Cardiac septum (tissue), 1 donor: Measurements from ENCODE around the gene GRID2. TPM values are rescaled to one million over a fixed set of nuclear protein-coding genes. Genes with fewer than 3 reads are reported as not detected.

Experiments
- DNase-seq: peaks from one replicate; pipeline ENCODE4 v3.0.0-alpha.2; 2020; ENCODE audit warnings: low spot score
- intact Hi-C: fragments of 100-400 bp; cut with DNase I; formaldehyde crosslinking; loops from one replicate; pipeline ENCODE4 v1.14.0; 2022
- total RNA-seq: library from RNA; stranded (reverse); fragmentation: NEBNext Ultra II Directional; extraction: Animal tissue kit (Norgen Biotek cat#: 25700); gene quantifications from one replicate; pipeline ENCODE4 v1.2.1, GENCODE V29; 2021
- donor health status: DM: no; HTN: no; CAD: no.

The GRID2 gene
- total RNA-seq, 1 donor from 2014 or later, result 0.24 TPM

DNA sequence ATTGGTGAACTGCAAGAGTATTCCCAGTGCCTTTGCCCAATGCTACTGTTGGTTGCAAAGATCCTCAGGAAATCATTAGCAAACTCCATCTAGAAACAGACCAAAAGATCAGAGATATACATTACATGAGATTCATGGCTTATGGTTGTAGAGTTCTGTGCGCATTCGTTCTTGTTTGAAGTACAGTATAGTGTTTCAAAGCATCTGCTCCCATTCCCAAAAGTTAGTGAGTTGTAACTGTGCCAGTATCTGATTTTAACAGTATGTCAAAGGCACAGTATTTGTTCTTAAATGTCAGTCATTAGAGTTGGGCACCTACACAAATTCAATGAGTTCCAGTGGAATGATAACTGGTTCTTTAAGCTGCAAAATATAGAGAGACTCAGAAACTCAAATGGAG is 1210.1 kb downstream of the GRID2 start:
- no peak for DNase-seq
- intact Hi-C loops, result no loop called here

GRCh38 chr4:93515208-93515607 is 1211.4 kb downstream of the GRID2 start:
- DNase-seq, result no peak
- intact Hi-C loops, result no loop called here

- DNase-seq, result no peak
- intact Hi-C loops, result no loop called here
Observed at GRCh38 chr4:93529692-93530372, 1226.1 kb downstream of the GRID2 start.

- DNase-seq, result no peak
- intact Hi-C loops, result no loop called here
Observed at GRCh38 chr4:93532234-93532633, 1228.5 kb downstream of the GRID2 start.

DNA sequence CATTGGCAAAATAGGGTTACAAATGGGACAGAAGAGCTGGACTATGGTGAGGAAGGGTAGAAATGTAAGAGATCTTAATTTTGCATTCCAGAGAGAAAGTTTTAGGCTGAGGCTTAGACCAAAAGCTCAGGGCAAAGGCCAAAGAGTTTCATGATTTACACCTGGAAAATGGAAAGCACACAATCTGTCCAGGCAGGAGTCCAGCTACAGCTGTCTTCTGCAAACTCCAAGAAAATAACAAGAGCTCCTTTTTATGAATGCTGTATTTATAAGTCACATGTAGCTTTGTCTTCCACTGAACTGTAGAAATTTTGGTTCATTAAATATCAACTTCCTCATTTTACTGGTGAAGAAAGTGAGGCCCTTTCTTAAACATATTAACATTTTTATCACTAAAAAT is 1236.8 kb downstream of the GRID2 start:
- intact Hi-C loops, result no loop called here
- DNase-seq, result no peak

GRCh38 chr4:93561842-93562241 is 1258.1 kb downstream of the GRID2 start:
- intact Hi-C loops, result no loop called here
- DNase-seq, result no peak

DNA sequence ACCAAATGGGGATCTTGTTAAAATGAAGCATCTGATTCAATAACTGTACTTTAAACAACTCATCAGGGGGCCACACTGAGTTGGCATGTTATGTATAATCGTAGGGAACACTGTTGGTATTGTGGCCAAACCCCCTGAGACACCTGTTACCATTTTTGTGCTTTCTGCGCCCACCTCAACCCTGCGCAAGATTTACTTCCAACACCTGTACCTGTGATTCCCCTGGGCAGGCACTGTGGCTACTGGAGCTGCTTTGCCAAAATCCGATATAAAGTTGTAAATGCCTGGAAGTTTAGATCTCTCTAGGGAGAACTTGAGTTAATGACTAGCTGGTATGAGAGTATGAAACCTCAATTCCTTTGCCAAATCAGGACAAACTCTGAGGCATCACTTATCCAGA is 1265.0 kb downstream of the GRID2 start:
- intact Hi-C loops, result no loop called here
- DNase-seq, result no peak

DNA sequence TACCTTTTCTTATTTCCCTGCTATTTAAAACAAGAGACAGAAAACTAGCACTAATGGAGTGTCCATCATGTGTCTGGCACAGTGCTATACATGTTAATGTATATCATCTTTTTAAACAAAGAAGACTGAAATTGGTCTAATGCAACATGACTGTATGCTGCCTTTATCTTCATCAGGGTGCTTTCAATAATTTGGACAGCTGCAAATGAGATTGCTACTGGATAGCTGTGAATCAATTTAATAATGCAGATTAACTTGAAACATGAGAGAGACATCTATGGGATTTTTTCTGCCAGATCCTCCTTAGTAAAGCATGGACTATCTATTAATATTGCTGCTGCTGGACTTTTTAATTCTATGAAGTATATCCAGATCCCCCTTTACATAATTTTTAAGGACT is 1269.5 kb downstream of the GRID2 start:
- DNase-seq, result no peak
- intact Hi-C loops, result no loop called here

DNA sequence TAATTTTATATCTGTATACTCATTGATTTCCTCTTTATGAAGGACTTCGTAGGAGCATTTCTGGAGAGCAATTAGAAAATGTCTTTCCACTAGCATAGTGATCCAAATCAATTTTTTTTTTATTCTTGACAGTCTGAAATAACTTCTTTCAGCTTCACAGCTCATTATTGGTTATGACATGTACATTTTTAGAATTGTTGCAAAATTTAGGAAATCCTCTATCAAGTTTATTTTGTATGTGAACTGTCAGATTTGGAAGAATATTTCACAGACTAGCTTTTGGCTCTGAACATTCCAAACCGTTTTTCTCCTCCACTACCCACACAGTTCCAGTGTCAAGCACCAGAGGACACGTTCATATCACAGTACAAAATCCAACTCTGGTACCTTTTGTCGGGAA is 1275.2 kb downstream of the GRID2 start:
- intact Hi-C loops, result no loop called here
- no peak for DNase-seq

DNA sequence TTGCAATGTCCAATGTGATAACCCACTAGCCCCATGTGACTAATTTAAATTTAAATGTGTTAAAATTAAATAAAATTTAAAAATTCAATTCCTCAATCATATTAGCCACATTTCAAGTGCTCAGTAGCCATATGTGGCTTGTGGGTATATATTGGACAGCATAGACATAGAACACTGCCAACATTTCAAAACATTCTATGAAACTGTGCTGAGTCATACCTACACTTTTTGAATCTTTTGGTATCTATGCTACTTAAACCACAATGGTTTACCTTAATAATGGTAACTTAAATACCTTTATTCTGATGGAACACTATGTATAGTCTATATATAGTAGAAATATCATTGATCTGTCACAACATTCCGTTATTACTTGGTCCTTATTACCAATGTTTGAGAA is 1301.4 kb downstream of the GRID2 start:
- intact Hi-C loops, result no loop called here
- no peak for DNase-seq

DNA sequence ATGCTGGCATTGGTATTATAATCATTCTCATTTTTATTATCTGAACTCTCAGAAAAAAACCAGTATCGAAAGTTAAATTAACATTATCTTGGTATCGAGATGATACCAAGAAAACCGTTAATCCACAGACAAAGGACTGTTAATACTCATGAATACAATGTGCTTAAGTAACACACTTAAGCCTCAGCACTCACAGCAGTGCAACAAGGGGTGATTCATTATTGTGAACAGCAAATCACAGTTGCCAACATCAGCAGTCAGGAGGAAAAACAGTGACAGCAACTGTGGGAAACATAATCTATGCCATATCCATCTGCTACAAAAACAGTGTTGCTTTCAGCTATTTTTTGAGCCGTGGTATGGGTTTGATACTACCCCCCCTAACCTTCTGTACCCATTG is 1313.8 kb downstream of the GRID2 start:
- intact Hi-C loops, result no loop called here
- DNase-seq, result no peak

DNA sequence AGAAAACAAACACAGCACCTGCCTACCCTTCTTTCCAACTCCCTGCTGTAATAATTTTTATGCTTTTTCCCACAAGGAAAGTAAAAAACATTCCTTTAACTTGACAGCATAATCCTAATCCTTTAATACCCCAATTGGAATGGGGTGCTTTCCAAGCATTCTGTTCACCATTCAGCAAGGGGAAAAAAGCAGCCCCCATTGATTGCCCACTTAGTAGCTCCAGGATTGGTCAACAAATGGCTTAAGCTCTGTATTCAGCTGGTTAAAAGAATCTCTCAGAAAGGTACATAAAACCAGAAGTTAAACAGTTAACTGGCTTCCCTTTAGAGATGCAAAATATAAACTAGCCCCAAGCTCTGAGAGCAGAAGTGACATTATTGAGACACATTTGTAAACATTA is 1330.0 kb downstream of the GRID2 start:
- DNase-seq, result no peak
- intact Hi-C loops, result no loop called here

GRCh38 chr4:93635943-93636342 is 1332.2 kb downstream of the GRID2 start:
- intact Hi-C loops, result no loop called here
- no peak for DNase-seq

DNA sequence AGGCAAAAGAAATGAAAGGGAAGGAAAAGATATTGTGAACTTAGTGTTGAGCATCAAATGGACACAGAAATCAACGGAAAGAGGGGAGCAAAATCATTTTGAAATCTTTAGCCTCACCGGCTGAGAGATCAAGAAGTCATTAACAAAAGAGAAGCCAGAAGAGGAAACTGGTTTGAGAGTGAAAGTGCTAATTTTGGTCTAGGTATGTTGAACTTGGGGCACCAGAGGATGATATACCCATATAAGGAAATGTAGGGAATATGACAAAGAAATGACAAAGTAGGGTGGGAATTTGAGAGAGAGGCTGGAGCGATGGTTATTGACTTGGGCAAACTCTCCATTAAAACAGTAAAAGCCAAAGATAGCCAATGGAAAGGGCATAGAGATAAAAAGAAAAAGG is 1341.4 kb downstream of the GRID2 start:
- intact Hi-C loops, result no loop called here
- no peak for DNase-seq

- intact Hi-C loops, result no loop called here
Observed at GRCh38 chr4:93646233-93646930, 1342.6 kb downstream of the GRID2 start.

DNA sequence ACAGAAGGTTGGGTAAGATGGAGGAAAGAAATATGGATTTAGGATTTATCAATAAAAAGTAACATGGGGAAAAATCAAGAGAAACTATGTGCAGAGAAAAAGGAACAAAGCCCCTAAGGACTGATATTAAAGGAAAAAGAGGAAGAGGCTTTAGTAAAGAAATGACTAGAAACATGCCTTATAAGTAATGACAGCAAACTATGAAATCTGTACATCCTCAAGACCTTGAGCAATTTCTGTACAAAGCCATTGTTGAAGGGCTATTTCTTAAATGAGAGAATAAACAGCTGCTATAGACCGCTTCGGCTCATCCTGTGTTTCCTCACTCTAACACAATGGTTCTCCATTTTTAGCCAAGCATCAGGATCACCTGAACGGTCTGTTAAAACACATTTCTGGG is 1344.5 kb downstream of the GRID2 start:
- intact Hi-C loops, result no loop called here
- DNase-seq, result no peak

More at GRCh38 chr4:93646233-93646930, 1342.6 kb downstream of the GRID2 start:
- no peak for DNase-seq

GRCh38 chr4:93649828-93650227 is 1346.1 kb downstream of the GRID2 start:
- DNase-seq, result no peak
- intact Hi-C loops, result no loop called here

DNA sequence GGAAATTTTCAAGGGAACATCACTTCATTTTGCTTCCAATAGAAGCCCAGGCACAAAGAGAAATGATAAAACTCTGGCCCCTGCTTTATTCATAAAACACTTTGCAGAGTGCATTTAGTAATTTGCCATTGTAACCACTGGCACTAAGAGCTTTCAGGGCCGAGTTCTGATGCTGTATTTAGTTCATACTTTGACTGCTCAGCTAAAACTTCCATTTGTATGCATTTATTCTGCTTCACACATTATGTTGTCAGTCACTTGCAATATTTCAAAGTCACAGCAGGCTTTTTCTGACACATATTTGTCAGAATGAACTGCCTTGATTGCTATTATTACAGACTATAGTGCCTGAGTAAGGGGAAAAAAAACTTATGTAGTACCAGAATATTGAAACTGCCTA is 1350.4 kb downstream of the GRID2 start:
- intact Hi-C loops, result no loop called here
- no peak for DNase-seq

DNA sequence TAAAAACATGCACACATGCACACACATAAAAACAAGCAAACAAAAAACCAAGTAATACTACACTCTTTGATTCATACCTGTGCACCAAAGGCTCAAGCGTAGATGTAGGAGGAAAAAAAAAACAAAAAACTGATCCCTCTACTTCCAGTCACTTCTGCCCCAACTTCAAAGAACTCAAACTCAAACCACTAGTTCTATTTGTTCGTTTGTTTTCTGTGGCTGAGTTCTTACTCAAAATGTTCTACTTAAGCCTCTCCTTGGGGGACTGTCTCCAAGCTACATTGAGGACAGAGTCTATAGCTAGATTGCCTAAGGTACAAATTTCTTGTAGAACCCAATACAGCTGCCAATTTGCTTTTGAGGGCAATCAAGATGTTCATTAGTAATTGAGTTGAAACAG is 1353.8 kb downstream of the GRID2 start:
- DNase-seq, result no peak
- intact Hi-C loops, result no loop called here

DNA sequence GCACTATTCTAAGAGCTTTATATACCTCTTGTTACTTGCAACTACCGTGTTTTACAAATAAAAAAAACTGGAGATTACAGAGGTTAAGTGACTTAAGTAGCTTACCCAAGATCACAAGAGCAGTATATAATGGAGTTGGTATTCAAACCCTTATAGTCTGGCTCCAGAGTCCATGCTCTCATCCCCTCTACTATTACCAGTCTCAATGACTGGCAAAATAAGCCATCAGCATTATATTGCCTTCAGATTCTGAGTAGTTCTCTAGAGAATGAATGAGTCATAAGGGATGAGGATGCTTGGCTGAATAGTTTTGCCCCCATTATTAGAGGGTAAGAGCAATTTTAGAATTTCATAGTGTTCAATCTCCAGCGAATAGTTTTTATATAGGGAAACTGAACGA is 1354.7 kb downstream of the GRID2 start:
- no peak for DNase-seq
- intact Hi-C loops, result no loop called here

DNA sequence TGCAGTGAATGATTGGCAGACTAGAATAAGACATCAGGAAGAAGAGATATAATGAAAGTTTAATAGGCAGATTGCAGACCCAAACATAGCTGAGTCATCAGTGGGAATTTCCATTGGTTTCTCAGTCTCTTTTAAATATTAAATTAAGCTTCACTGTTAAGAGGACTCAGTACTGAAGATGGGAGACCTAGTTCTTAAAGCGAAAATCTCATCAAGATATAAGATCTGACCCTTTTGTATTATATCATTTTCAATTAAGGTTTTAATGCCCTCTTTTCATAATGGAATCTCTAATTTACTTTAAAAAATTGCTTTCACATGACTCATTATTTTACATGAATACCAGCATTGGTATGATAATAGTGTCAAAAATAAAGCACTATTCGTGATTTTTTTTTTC is 1355.9 kb downstream of the GRID2 start:
- intact Hi-C loops, result no loop called here
- no peak for DNase-seq

GRCh38 chr4:93660036-93660435 is 1356.3 kb downstream of the GRID2 start:
- intact Hi-C loops, result no loop called here
- no peak for DNase-seq
